NT2/D1 (cell line): ENCODE measurements around the gene FOXA1.

ENCODE experiments used
- SUZ12 ChIP-seq: IDR thresholded peaks from 2 replicates; pipeline ENCODE4 v1.6.1; 2011; ENCODE audit not compliant: insufficient read length, insufficient read depth; ENCODE audit errors: extremely low read depth
- YY1 ChIP-seq: IDR thresholded peaks from 2 replicates; pipeline ENCODE4 v1.6.1; 2011; ENCODE audit not compliant: insufficient read length, insufficient read depth
- ZNF274 ChIP-seq: IDR thresholded peaks from 2 replicates; pipeline ENCODE4 v1.6.1; 2011; ENCODE audit warnings: mild to moderate bottlenecking, low read depth, low read length

DNA sequence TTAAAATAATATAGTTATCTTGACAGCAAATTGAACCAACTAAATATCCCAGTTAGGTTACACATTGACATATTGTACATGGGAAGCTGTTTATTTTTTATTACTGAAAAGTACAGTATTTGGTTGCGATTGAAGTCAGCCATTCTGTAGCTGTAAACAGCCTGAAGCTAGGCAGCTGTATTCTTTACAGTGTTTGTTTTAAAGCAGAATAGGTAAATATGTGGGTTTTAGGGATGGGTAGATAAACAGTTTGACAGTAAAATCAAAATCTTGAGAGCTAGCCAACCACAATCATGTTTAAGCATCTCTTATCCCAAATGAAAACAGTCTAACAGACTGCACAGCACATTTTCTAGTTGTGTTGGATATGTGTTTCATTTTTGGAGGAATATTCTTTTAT, 46.1 kb upstream of the FOXA1 start:
- TF ChIP-seq YY1 (no peak), SUZ12 (no peak), ZNF274 (no peak)
